ENCODE measurements around the gene CLINT1. TPM values are rescaled to one million over a fixed set of nuclear protein-coding genes. Genes with fewer than 3 reads are reported as not detected.
A peak's percentile ranks its signal among the peaks of the same experiment; 100 is the strongest.

The CLINT1 gene
- total RNA-seq, 1 experiment from 2014 or later, result 79.6 TPM

DNA sequence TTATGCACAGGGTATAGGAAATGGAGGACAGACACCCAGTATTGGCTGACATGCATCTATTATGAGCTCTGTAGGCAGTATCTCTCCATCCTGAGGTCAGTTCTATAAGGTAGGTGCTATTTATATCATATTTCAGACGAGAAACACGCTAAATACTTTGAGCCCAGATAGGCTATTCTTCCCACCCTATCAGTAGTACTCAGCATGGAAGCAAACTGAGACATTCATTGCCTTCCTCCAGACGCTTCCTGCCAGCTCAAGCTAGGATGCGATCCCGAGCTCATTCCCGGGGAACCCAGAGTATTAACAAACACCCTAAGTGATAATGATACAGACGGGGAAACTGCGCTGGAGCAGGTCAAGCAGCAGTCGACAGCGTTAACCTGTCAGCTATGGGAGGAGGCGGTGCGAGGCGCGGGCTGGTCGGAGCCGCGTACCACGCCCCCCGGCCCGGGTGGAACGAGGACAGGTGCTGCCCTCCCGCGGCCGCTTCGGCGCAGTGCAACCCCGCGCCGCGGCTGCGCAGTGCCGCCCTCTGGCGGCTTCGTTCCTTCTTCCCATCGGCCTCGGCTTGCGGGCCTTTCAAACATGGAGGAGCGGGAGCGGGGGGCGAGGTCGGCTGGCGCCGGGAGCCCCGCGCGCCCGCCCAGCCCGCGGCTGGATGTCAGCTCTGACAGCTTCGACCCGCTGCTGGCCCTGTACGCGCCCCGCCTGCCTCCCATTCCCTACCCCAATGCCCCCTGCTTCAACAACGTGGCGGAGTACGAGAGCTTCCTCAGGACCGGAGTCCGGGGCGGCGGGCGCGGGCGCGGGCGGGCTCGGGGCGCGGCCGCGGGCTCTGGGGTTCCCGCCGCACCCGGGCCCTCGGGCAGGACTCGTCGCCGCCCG, 115.5 kb downstream of the CLINT1 start, which contains the start of gene LSM11 (continued):
- TF ChIP-seq, protein P1, sequence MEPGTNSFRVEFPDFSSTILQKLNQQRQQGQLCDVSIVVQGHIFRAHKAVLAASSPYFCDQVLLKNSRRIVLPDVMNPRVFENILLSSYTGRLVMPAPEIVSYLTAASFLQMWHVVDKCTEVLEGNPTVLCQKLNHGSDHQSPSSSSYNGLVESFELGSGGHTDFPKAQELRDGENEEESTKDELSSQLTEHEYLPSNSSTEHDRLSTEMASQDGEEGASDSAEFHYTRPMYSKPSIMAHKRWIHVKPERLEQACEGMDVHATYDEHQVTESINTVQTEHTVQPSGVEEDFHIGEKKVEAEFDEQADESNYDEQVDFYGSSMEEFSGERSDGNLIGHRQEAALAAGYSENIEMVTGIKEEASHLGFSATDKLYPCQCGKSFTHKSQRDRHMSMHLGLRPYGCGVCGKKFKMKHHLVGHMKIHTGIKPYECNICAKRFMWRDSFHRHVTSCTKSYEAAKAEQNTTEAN (CRISPR knock-in tag; IDR thresholded peaks at IDR 0.05), result no peak
- TF ChIP-seq FOXK1 (CRISPR knock-in tag; IDR thresholded peaks at IDR 0.05), result no peak
- peak; percentile 100 for TF ChIP-seq HMGXB4 (CRISPR knock-in tag; IDR thresholded peaks at IDR 0.05)
- peak; percentile 71; the same call in 1 of the 2 replicates for TF ChIP-seq EMX1 (CRISPR knock-in tag; IDR thresholded peaks at IDR 0.05)
- no peak for TF ChIP-seq ZNF263 (CRISPR knock-in tag; IDR thresholded peaks at IDR 0.05; ENCODE audit: low read depth)
- TF ChIP-seq ZSCAN18 (CRISPR knock-in tag; IDR thresholded peaks at IDR 0.05), result no peak
- peak; percentile 99 for TF ChIP-seq CTCF (IDR thresholded peaks at IDR 0.05)
- TF ChIP-seq, protein P2, sequence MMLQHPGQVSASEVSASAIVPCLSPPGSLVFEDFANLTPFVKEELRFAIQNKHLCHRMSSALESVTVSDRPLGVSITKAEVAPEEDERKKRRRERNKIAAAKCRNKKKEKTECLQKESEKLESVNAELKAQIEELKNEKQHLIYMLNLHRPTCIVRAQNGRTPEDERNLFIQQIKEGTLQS (CRISPR knock-in tag; conservative IDR thresholded peaks at IDR 0.05), result no peak
- 0 out of 2 replicates have a peak, but pooled peaks have one; percentile 29 for TF ChIP-seq ZNF138 (CRISPR knock-in tag; conservative IDR thresholded peaks at IDR 0.05)
- TF ChIP-seq MAX (CRISPR knock-in tag; IDR thresholded peaks at IDR 0.05), result peak; percentile 56; the same call in 1 of the 2 replicates

DNA sequence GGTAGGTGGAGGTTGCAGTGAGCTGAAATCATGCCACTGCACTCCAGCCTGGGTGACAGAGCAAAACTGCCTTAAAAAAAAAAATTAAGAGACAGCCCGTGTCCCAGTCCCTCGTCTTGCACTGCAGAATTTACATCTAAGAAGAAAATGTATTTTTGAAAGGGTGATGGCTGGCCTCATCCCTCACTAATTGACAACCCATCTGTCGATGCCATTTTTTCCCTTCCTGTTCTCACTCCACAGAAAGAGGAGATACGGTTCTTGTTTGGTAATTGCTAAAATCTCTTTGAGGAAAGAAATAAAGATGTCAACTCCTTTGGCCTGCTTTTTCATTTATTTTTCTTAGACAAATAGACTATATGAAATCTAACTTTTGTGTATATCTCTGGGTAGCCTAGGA, 117.8 kb downstream of the CLINT1 start:
- ChIA-PET POLR2A (interaction anchor here (0.6 to 1.1 kb wide), 2 partner anchors 10 to 90 kb away, joined by 3 to 4 read pairs; partner anchors contain the start of gene THG1L), CTCF (interaction anchor here (0.6 to 4.1 kb wide), 2 partner anchors 10 to 476 kb away, joined by 4 to 45 read pairs; partner anchors contain the start of gene THG1L)
- H3K27ac Mint-ChIP-seq, result no peak overlapping the region
- H3K4me3 Mint-ChIP-seq, result no peak overlapping the region
- H3K4me1 Mint-ChIP-seq, result peaks cover 6% of the 10 kb centered on the region
- ATAC-seq (no peak), DNase-seq (ENCODE audit: low spot score) (no peak)
- peaks cover 6% of the 10 kb centered on the region; the same call in 1 of the 2 replicates for H3K9me3 Mint-ChIP-seq
- peaks cover 31% of the 10 kb centered on the region for H3K36me3 Mint-ChIP-seq
- H3K27me3 Mint-ChIP-seq (ENCODE audit: low read depth), result peaks cover 20% of the 10 kb centered on the region
- TF ChIP-seq MAX (CRISPR knock-in tag; IDR thresholded peaks at IDR 0.05) (no peak), JAZF1 (CRISPR knock-in tag; IDR thresholded peaks at IDR 0.05) (no peak), ARID4B (CRISPR knock-in tag; IDR thresholded peaks at IDR 0.05; ENCODE audit: borderline replicate concordance) (no peak), TP53 (CRISPR knock-in tag; IDR thresholded peaks at IDR 0.05) (no peak), ZNF263 (CRISPR knock-in tag; IDR thresholded peaks at IDR 0.05; ENCODE audit: low read depth) (no peak), ZNF423 (CRISPR knock-in tag; IDR thresholded peaks at IDR 0.05) (no peak), IRF2 (CRISPR knock-in tag; IDR thresholded peaks at IDR 0.05; ENCODE audit: borderline replicate concordance, low read depth) (no peak)
- TF ChIP-seq, protein P3, sequence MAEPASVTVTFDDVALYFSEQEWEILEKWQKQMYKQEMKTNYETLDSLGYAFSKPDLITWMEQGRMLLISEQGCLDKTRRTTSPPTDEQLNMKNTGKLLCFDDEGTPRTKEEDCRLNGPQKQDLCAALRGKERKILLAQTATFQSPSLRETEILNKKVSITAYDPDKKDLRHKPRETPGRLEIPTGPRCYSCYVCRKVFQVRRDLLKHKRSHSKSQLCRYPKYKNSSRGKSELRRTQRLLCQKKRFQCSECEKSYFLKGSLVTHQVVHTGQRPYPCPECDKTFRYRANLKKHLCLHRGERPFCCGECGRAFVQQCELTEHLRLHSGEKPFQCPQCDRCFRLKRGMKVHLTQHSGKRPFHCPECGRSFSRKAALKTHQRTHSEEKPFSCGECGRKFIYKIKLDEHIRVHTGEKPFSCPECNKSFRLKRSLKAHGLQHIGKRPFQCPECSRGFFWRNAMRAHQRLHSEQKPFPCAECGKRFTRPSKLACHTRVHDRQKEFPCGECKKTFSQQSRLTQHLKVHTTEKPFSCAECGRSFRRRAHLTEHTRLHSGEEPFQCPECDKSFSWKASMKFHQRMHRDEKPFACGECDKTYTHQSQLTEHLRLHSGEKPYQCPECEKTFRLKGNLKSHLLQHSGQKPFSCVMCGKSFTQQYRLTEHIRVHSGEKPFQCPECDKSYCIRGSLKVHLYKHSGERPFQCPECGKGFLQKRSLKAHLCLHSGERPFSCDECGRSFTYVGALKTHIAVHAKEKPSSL (CRISPR knock-in tag; conservative IDR thresholded peaks at IDR 0.05), result no peak
- TF ChIP-seq, protein P4, sequence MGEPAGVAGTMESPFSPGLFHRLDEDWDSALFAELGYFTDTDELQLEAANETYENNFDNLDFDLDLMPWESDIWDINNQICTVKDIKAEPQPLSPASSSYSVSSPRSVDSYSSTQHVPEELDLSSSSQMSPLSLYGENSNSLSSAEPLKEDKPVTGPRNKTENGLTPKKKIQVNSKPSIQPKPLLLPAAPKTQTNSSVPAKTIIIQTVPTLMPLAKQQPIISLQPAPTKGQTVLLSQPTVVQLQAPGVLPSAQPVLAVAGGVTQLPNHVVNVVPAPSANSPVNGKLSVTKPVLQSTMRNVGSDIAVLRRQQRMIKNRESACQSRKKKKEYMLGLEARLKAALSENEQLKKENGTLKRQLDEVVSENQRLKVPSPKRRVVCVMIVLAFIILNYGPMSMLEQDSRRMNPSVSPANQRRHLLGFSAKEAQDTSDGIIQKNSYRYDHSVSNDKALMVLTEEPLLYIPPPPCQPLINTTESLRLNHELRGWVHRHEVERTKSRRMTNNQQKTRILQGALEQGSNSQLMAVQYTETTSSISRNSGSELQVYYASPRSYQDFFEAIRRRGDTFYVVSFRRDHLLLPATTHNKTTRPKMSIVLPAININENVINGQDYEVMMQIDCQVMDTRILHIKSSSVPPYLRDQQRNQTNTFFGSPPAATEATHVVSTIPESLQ (CRISPR knock-in tag; IDR thresholded peaks at IDR 0.05), result no peak

Data from WTC11 (cell line).